CD4-positive, CD25-positive, alpha-beta regulatory T cell (primary cell): ENCODE measurements around the gene OR8H3. TPM values are rescaled to one million over a fixed set of nuclear protein-coding genes. Genes with fewer than 3 reads are reported as not detected.
"Not testable (repeated sequence)": the region's sequence is repeated elsewhere in the genome, so short reads cannot be mapped to it uniquely, and the experiment has no call there.

ENCODE experiments used
- ATAC-seq, 2 donors: fragments of 150-1000 bp; cut with Tn5 transposase; one replicate each; pipeline ENCODE4 v1.10.0; 2021; ENCODE audit warnings: low read depth in 2 of 2, moderate number of reproducible peaks in 2 of 2, moderate library complexity in 1 of 2
- DNase-seq, 3 donors: peaks; one replicate each; pipeline versions ENCODE4 v3.0.0 to v3.0.0-alpha.2; 2012 to 2022; ENCODE audit warnings: mixed read lengths in 1 of 3
- H3K27ac ChIP-seq: one replicate; pipeline ENCODE4 v1.7.0; 2013; ENCODE audit warnings: mild to moderate bottlenecking, low read length; ENCODE audit not compliant: insufficient read depth, poor library complexity, severe bottlenecking
- H3K27me3 ChIP-seq: one replicate; pipeline ENCODE4 v1.7.0; 2013; ENCODE audit warnings: low read length; ENCODE audit not compliant: control insufficient read depth, insufficient read depth
- H3K36me3 ChIP-seq: one replicate; pipeline ENCODE4 v1.7.0; 2013; ENCODE audit warnings: mild to moderate bottlenecking, low read length, moderate library complexity; ENCODE audit not compliant: control insufficient read depth, insufficient read depth
- H3K4me1 ChIP-seq: 2 replicates; pipeline ENCODE4 v1.7.0; 2013; ENCODE audit warnings: mild to moderate bottlenecking, low read length; ENCODE audit not compliant: insufficient read depth, control insufficient read depth, poor library complexity, severe bottlenecking
- H3K4me3 ChIP-seq: one replicate; pipeline ENCODE4 v1.7.0; 2013; ENCODE audit warnings: low read depth, mild to moderate bottlenecking, low read length, moderate library complexity
- H3K9me3 ChIP-seq, 2 experiments: 1 replicate in 1 of 2; 2 replicates in 1 of 2; pipeline ENCODE4 v1.7.0; 2013; ENCODE audit warnings: low read length in 2 of 2, mild to moderate bottlenecking in 1 of 2, moderate library complexity in 1 of 2; ENCODE audit not compliant: control insufficient read depth in 2 of 2
- H3K27ac Mint-ChIP-seq, 3 donors: one replicate each; pipeline ENCODE4 v1.8.0; 2020 to 2022; ENCODE audit warnings: mild to moderate bottlenecking in 3 of 3, mixed read lengths in 3 of 3, moderate library complexity in 2 of 3
- H3K27me3 Mint-ChIP-seq: one replicate; pipeline ENCODE4 v1.8.0; 2022; ENCODE audit warnings: mild to moderate bottlenecking, mixed read lengths
- H3K36me3 Mint-ChIP-seq: one replicate; pipeline ENCODE4 v1.8.0; 2020; ENCODE audit warnings: mixed read lengths
- H3K4me1 Mint-ChIP-seq, 4 donors: one replicate each; pipeline ENCODE4 v1.8.0; 2020 to 2022; ENCODE audit warnings: mixed read lengths in 4 of 4, mild to moderate bottlenecking in 1 of 4
- H3K4me3 Mint-ChIP-seq, 4 donors: one replicate each; pipeline ENCODE4 v1.8.0; 2020 to 2022; ENCODE audit warnings: mild to moderate bottlenecking in 4 of 4, mixed read lengths in 4 of 4, moderate library complexity in 3 of 4
- H3K9me3 Mint-ChIP-seq, 7 donors: one replicate each; pipeline ENCODE4 v1.8.0; 2020 to 2022; ENCODE audit warnings: mixed read lengths in 7 of 7, mild to moderate bottlenecking in 3 of 7, moderate library complexity in 2 of 7
- polyA plus RNA-seq, 4 donors: library from polyadenylated mRNA; unstranded; fragments of 300-500 nt; fragmentation: Illumina TruSeq; gene quantifications; one replicate each; pipeline ENCODE4 v1.2.3, GENCODE V29; 2021
- total RNA-seq: library from RNA; stranded (reverse); gene quantifications from one replicate; pipeline ENCODE4 v1.2.3, GENCODE V29; 2022

Gene OR8H3, protein sequence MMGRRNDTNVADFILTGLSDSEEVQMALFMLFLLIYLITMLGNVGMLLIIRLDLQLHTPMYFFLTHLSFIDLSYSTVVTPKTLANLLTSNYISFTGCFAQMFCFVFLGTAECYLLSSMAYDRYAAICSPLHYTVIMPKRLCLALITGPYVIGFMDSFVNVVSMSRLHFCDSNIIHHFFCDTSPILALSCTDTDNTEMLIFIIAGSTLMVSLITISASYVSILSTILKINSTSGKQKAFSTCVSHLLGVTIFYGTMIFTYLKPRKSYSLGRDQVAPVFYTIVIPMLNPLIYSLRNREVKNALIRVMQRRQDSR
- total RNA-seq (not detected), polyA plus RNA-seq (not detected)

DNA sequence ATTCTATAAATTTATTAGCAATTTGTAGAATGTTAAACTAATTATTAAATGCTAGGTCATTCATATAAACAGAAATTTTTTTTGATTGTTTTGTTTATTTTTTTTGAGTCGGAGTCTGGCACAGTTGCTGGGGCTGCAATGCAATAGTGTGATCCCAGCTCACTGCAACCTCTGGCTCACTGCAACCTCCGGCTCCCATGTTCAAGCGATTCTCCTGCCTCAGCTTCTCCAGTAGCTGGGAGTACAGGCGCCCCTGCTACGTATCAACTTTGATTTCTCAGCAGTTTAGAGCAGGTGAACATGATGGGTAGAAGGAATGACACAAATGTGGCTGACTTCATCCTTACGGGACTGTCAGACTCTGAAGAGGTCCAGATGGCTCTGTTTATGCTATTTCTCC is at the start of gene OR8H3:
Gene OR8H3 (plus strand): TSS at position 301 of the 400 bp plus-strand sequence. CDS start 0 bp downstream, at position 301.
- DNase-seq = no peak

GRCh38 chr11:56089697-56090096 is 32.5 kb upstream of the OR8H3 start:
- Histone ChIP-seq H3K4me3 (no peak overlapping the region), H3K27me3 (no peaks in the 10 kb centered on the region), H3K27ac (no peak overlapping the region), H3K4me1 (no peaks in the 10 kb centered on the region), H3K36me3 (no peaks in the 10 kb centered on the region), H3K9me3 (no peaks in the 10 kb centered on the region)
- no peaks in the 10 kb centered on the region for H3K27me3 Mint-ChIP-seq
- DNase-seq = no peak
- no peak overlapping the region for H3K4me3 Mint-ChIP-seq
- no peak overlapping the region for H3K27ac Mint-ChIP-seq
- H3K4me1 Mint-ChIP-seq = no peaks in the 10 kb centered on the region
- H3K36me3 Mint-ChIP-seq = no peaks in the 10 kb centered on the region
- H3K9me3 Mint-ChIP-seq = peaks cover 0 to 17% (median 3%) of the 10 kb centered on the region in 7 donors
- no peak for ATAC-seq

More for the DNA sequence above, at the start of gene OR8H3:
- Mint-ChIP-seq H3K27me3 (no peaks in the 10 kb centered on the region), H3K27ac (no peak within 1 kb of the TSS), H3K9me3 (peaks cover 0 to 9% (median 5%) of the 10 kb centered on the region in 7 donors), H3K36me3 (no peaks in the 10 kb centered on the region), H3K4me1 (no peaks in the 10 kb centered on the region), H3K4me3 (no peak within 1 kb of the TSS)
- H3K4me1 ChIP-seq = no peaks in the 10 kb centered on the region
- no peak within 1 kb of the TSS for H3K4me3 ChIP-seq
- H3K9me3 ChIP-seq = peaks cover 0 to 4% of the 10 kb centered on the region in 2 experiments
- no peak for ATAC-seq
- H3K27me3 ChIP-seq = no peaks in the 10 kb centered on the region
- no peaks in the 10 kb centered on the region for H3K36me3 ChIP-seq
- no peak within 1 kb of the TSS for H3K27ac ChIP-seq

- no peak within 1 kb of the TSS for H3K27ac Mint-ChIP-seq
- Histone ChIP-seq H3K27me3 (no peaks in the 10 kb centered on the region), H3K9me3 (peaks cover 0 to 6% of the 10 kb centered on the region in 2 experiments), H3K36me3 (no peaks in the 10 kb centered on the region), H3K4me1 (no peaks in the 10 kb centered on the region), H3K4me3 (no peak within 1 kb of the TSS), H3K27ac (no peak within 1 kb of the TSS)
- H3K36me3 Mint-ChIP-seq = no peaks in the 10 kb centered on the region
- no peaks in the 10 kb centered on the region for H3K4me1 Mint-ChIP-seq
- ATAC-seq (no peak), DNase-seq (no peak)
- no peaks in the 10 kb centered on the region for H3K27me3 Mint-ChIP-seq
- H3K9me3 Mint-ChIP-seq = peaks cover 1 to 16% (median 6%) of the 10 kb centered on the region in 7 donors
- H3K4me3 Mint-ChIP-seq = no peak within 1 kb of the TSS
These were observed 29.2 kb upstream of the OR8H3 start, which contains the start of gene OR8I2 for GRCh38 chr11:56093008-56093407. Gene OR8I2, plus strand, starts transcription at chr11:56093308. Its CDS starts 0 bp downstream, at chr11:56093308.

DNA sequence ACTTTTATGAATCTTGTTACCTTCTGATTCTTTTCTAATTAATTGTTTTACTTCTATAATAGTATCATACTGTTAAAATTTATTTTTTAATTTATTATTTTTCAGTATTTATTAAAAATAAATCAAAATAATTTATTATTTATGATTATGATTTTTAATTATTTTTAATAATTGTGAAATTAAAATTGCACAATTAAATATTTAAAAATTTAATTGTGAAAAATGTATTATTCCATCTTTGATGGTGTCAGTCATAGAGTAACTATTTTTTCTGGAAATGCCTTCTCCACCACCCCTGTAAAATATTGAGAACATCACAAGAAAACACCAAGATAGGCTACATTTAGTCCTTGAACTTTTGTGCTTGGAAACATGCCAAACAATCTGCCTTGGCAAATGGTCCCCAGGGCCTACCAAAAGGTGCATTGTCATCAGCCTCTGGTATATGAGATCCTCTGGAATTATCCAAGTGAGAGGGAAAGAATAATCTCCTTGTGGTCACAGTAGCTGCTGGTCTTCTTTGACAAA is 18.9 kb upstream of the OR8H3 start, which contains the start of gene OR8H2:
Gene OR8H2 (plus strand): TSS at position 478 of the 528 bp plus-strand sequence. CDS start 1,356 bp downstream, outside the sequence.
- Mint-ChIP-seq H3K27ac (no peak within 1 kb of the TSS), H3K36me3 (no peaks in the 10 kb centered on the region), H3K4me3 (no peak within 1 kb of the TSS), H3K9me3 (peaks cover 0 to 19% (median 7%) of the 10 kb centered on the region in 7 donors), H3K27me3 (peaks cover 4% of the 10 kb centered on the region), H3K4me1 (no peaks in the 10 kb centered on the region)
- DNase-seq = no peak
- no peaks in the 10 kb centered on the region for H3K4me1 ChIP-seq
- no peak within 1 kb of the TSS for H3K4me3 ChIP-seq
- H3K9me3 ChIP-seq = peaks cover 0 to 5% of the 10 kb centered on the region in 2 experiments
- no peaks in the 10 kb centered on the region for H3K27me3 ChIP-seq
- no peak within 1 kb of the TSS for H3K27ac ChIP-seq
- no peaks in the 10 kb centered on the region for H3K36me3 ChIP-seq
- no peak for ATAC-seq

- Histone ChIP-seq H3K4me3 (no peak within 1 kb of the TSS), H3K27ac (no peak within 1 kb of the TSS), H3K4me1 (no peaks in the 10 kb centered on the region), H3K27me3 (no peaks in the 10 kb centered on the region), H3K36me3 (no peaks in the 10 kb centered on the region), H3K9me3 (peaks cover 0 to 2% of the 10 kb centered on the region in 2 experiments)
- DNase-seq (no peak), ATAC-seq (no peak)
- Mint-ChIP-seq H3K4me3 (no peak within 1 kb of the TSS), H3K4me1 (no peaks in the 10 kb centered on the region), H3K27me3 (no peaks in the 10 kb centered on the region), H3K27ac (no peak within 1 kb of the TSS), H3K9me3 (peaks cover 0 to 31% (median 5%) of the 10 kb centered on the region in 7 donors), H3K36me3 (no peaks in the 10 kb centered on the region)
These were observed 18.0 kb downstream of the OR8H3 start, which contains the start of gene OR8J3 for GRCh38 chr11:56140151-56140661. Gene OR8J3, minus strand, starts transcription at chr11:56140201. Its CDS starts 2,483 bp downstream, at chr11:56137718.

DNA sequence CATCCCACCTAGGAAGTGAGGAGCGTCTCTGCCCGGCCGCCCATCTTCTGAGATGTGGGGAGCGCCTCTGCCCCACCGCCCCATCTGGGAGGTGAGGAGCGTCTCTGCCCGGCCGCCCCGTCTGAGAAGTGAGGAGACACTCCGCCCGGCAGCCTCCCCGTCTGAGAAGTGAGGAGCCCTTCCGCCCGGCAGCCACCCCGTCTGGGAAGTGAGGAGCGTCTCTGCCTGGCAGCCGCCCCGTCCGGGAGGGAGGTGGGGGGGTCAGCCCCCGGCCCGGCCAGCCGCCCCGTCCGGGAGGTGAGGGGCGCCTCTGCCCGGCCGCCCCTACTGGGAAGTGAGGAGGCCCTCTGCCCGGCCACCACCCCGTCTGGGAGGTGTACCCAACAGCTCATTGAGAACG is 21.5 kb downstream of the OR8H3 start:
- H3K36me3 Mint-ChIP-seq, DNase-seq, H3K27ac Mint-ChIP-seq, H3K27ac ChIP-seq, H3K36me3 ChIP-seq, H3K4me1 Mint-ChIP-seq, ATAC-seq, H3K4me3 ChIP-seq, H3K27me3 Mint-ChIP-seq, H3K4me1 ChIP-seq, H3K9me3 ChIP-seq, H3K27me3 ChIP-seq, H3K4me3 Mint-ChIP-seq: not testable (repeated sequence)
- H3K9me3 Mint-ChIP-seq = peaks cover 0 to 24% (median 4%) of the 10 kb centered on the region in 7 donors

GRCh38 chr11:56151376-56151775 is 29.2 kb downstream of the OR8H3 start:
- H3K9me3 Mint-ChIP-seq = peaks cover 0 to 35% (median 13%) of the 10 kb centered on the region in 7 donors
- DNase-seq = no peak
- H3K36me3 ChIP-seq = no peaks in the 10 kb centered on the region
- H3K4me1 ChIP-seq = no peaks in the 10 kb centered on the region
- H3K4me3 Mint-ChIP-seq = no peak overlapping the region
- no peaks in the 10 kb centered on the region for H3K27me3 ChIP-seq
- no peak overlapping the region for H3K27ac Mint-ChIP-seq
- H3K27me3 Mint-ChIP-seq = no peaks in the 10 kb centered on the region
- H3K9me3 ChIP-seq = peaks cover 4 to 15% of the 10 kb centered on the region in 2 experiments
- H3K27ac ChIP-seq = no peak overlapping the region
- ATAC-seq = no peak
- no peaks in the 10 kb centered on the region for H3K4me1 Mint-ChIP-seq
- no peaks in the 10 kb centered on the region for H3K36me3 Mint-ChIP-seq
- H3K4me3 ChIP-seq = no peak overlapping the region
